A673 (cell line): Measurements from ENCODE around the gene RNASE8.

Experiments
- CTCF ChIP-seq: fragments of 300-800, 200-600 bp; sonication (generic); conservative IDR thresholded peaks from 2 replicates; pipeline ENCODE4 v1.5.1; 2017; ENCODE audit warnings: low read depth, mild to moderate bottlenecking, antibody characterized with exemption, low read length, moderate library complexity, mixed read lengths
- EZH2 ChIP-seq: fragments of 200-600 bp; sonication (generic); IDR thresholded peaks from 2 replicates; pipeline ENCODE4 v1.6.1; 2017; ENCODE audit warnings: borderline replicate concordance, low read depth, mild to moderate bottlenecking, mixed read lengths, antibody characterized with exemption, low read length; ENCODE audit not compliant: poor library complexity, severe bottlenecking

- TF ChIP-seq CTCF: no peak
- no peak for TF ChIP-seq EZH2
Measured at GRCh38 chr14:21032326-21033132, 25.1 kb upstream of the RNASE8 start.
